Loucy (cell line): Measurements from ENCODE around the gene ZNF195.

Source experiments
- EZH2phosphoT487 ChIP-seq: fragments of 200-600 bp; IDR thresholded peaks from 2 replicates; pipeline ENCODE4 v1.6.1; 2018; ENCODE audit warnings: antibody characterized with exemption, mild to moderate bottlenecking, moderate library complexity, borderline replicate concordance
- TF ChIP-seq, protein P1 (sequence below): fragments of 200-600 bp; sonication (generic); conservative IDR thresholded peaks from 2 replicates; pipeline ENCODE4 v1.5.1; 2014; ENCODE audit warnings: mild to moderate bottlenecking, antibody characterized with exemption, low read length

DNA sequence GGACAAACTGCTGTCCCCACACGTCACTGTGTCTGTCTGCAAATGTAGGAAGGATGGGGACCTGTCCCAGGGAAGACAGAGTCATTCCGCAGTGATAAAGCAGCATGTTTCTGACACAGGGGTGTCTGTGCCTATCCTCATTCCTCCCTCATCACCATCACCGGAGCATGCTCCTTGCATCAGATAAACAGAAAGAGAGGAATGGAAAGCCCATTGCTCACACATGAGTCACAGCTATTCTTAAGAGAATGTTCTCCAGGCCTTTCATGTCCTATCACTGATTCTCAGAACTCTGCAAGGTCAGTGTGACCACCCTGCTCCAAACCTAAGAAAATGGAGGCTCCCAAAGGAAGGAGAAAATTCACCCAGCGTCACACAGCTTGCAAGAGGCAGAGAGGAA lies 38.9 kb downstream of the ZNF195 start:
- TF ChIP-seq, protein P1, sequence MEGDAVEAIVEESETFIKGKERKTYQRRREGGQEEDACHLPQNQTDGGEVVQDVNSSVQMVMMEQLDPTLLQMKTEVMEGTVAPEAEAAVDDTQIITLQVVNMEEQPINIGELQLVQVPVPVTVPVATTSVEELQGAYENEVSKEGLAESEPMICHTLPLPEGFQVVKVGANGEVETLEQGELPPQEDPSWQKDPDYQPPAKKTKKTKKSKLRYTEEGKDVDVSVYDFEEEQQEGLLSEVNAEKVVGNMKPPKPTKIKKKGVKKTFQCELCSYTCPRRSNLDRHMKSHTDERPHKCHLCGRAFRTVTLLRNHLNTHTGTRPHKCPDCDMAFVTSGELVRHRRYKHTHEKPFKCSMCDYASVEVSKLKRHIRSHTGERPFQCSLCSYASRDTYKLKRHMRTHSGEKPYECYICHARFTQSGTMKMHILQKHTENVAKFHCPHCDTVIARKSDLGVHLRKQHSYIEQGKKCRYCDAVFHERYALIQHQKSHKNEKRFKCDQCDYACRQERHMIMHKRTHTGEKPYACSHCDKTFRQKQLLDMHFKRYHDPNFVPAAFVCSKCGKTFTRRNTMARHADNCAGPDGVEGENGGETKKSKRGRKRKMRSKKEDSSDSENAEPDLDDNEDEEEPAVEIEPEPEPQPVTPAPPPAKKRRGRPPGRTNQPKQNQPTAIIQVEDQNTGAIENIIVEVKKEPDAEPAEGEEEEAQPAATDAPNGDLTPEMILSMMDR: no peak
- TF ChIP-seq EZH2phosphoT487: no peak
